IMR-90 (cell line): ENCODE results near the gene MICU1. TPM values are rescaled to one million over a fixed set of nuclear protein-coding genes. Genes with fewer than 3 reads are reported as not detected.

ENCODE experiments used
- ATAC-seq: fragments of 200-7000 bp; cut with Tn5 transposase; 2 replicates; pipeline ENCODE4 v1.9.1; 2020; ENCODE audit warnings: low read depth, mild to moderate bottlenecking, moderate library complexity
- BruUV-seq: library from RNA; stranded (reverse); fragments of 400-500 nt; replicated peaks from 2 replicates; lab custom pipeline; 2021; lab: Mats Ljungman, UMichigan
- CTCF ChIA-PET: fragments of 300-600 bp; formaldehyde crosslinking; extraction: SDS; loops from one replicate; lab custom pipeline; 2021; ENCODE audit warnings: antibody characterized with exemption; lab: Yijun Ruan, JAX
- POLR2A ChIA-PET: fragments of 300-600 bp; sonication (Branson Sonifier 250); formaldehyde crosslinking; loops from one replicate; lab custom pipeline; 2022; ENCODE audit warnings: antibody characterized with exemption; ENCODE audit not compliant: unreplicated experiment; lab: Charles Lee
- DNase-seq: peaks from one replicate; pipeline ENCODE4 v3.0.0; 2013
- H2AFZ ChIP-seq: replicated peaks from 2 replicates; pipeline ENCODE3; 2013; ENCODE audit warnings: low read length, mild to moderate bottlenecking; ENCODE audit not compliant: poor library complexity
- H2AK5ac ChIP-seq: 2 replicates; pipeline ENCODE4 v1.6.1; 2013; ENCODE audit warnings: low read depth, low read length, inconsistent platforms
- H2AK9ac ChIP-seq: replicated peaks from 2 replicates; pipeline ENCODE3; 2013; ENCODE audit warnings: mild to moderate bottlenecking, low read depth, low read length, moderate library complexity; ENCODE audit not compliant: poor library complexity
- H2BK120ac ChIP-seq: 2 replicates; pipeline ENCODE4 v1.6.1; 2013; ENCODE audit warnings: low read depth, low read length, inconsistent platforms
- H2BK15ac ChIP-seq: 3 replicates; pipeline ENCODE4 v1.6.1; 2013; ENCODE audit warnings: low read depth, low read length, inconsistent platforms
- H2BK20ac ChIP-seq: 2 replicates; pipeline ENCODE4 v1.6.1; 2013; ENCODE audit warnings: low read depth, mild to moderate bottlenecking, inconsistent platforms, low read length, moderate library complexity
- H2BK5ac ChIP-seq: 2 replicates; pipeline ENCODE4 v1.6.1; 2013; ENCODE audit warnings: mild to moderate bottlenecking, low read depth, low read length, inconsistent platforms; ENCODE audit not compliant: poor library complexity, severe bottlenecking
- H3K14ac ChIP-seq: replicated peaks from 2 replicates; pipeline ENCODE4 v1.6.1; 2013; ENCODE audit warnings: low read depth, low read length, inconsistent platforms
- H3K18ac ChIP-seq: 2 replicates; pipeline ENCODE4 v1.6.1; 2013; ENCODE audit warnings: low read depth, low read length, control low read depth
- H3K23ac ChIP-seq: 2 replicates; pipeline ENCODE4 v1.6.1; 2013; ENCODE audit warnings: low read depth, low read length, inconsistent platforms
- H3K27ac ChIP-seq: 2 replicates; pipeline ENCODE4 v1.5.1; 2013; ENCODE audit warnings: mild to moderate bottlenecking, control low read depth, low read length; ENCODE audit not compliant: insufficient read depth
- H3K27me3 ChIP-seq: 2 replicates; pipeline ENCODE4 v1.6.1; 2013; ENCODE audit warnings: low read length; ENCODE audit not compliant: control insufficient read depth, insufficient read depth
- H3K36me3 ChIP-seq: 2 replicates; pipeline ENCODE4 v1.6.1; 2013; ENCODE audit warnings: low read length, mixed read lengths; ENCODE audit not compliant: control insufficient read depth, insufficient read depth
- H3K4ac ChIP-seq: 2 replicates; pipeline ENCODE4 v1.6.1; 2013; ENCODE audit warnings: low read depth, low read length, inconsistent platforms
- H3K4me1 ChIP-seq: 2 replicates; pipeline ENCODE4 v1.6.1; 2013; ENCODE audit warnings: low read length, mixed read lengths; ENCODE audit not compliant: control insufficient read depth, insufficient read depth
- H3K4me2 ChIP-seq: 2 replicates; pipeline ENCODE4 v1.6.1; 2013; ENCODE audit warnings: low read depth, mild to moderate bottlenecking, control low read depth, low read length, moderate library complexity
- H3K4me3 ChIP-seq: 2 replicates; pipeline ENCODE4 v1.5.1; 2013; ENCODE audit warnings: low read depth, mild to moderate bottlenecking, control low read depth, low read length, moderate library complexity; ENCODE audit not compliant: insufficient read depth
- H3K56ac ChIP-seq: 2 replicates; pipeline ENCODE4 v1.6.1; 2013; ENCODE audit warnings: low read length, inconsistent platforms; ENCODE audit not compliant: insufficient read depth; ENCODE audit errors: extremely low read depth
- H3K79me1 ChIP-seq, 2 experiments: 2 replicates each; pipeline ENCODE4 v1.6.1; 2013; ENCODE audit warnings: low read length in 2 of 2, inconsistent platforms in 1 of 2, low read depth in 1 of 2
- H3K9ac ChIP-seq: 2 replicates; pipeline ENCODE4 v1.6.1; 2013; ENCODE audit warnings: low read depth, low read length, control low read depth
- H3K9me1 ChIP-seq: 2 replicates; pipeline ENCODE4 v1.6.1; 2013; ENCODE audit warnings: low read length, inconsistent platforms; ENCODE audit not compliant: insufficient read depth
- H3K9me3 ChIP-seq: 2 replicates; pipeline ENCODE4 v1.6.1; 2013; ENCODE audit warnings: low read length; ENCODE audit not compliant: control insufficient read depth, insufficient read depth
- H4K20me1 ChIP-seq: 2 replicates; pipeline ENCODE4 v1.6.1; 2013; ENCODE audit warnings: low read length, inconsistent platforms; ENCODE audit not compliant: insufficient read depth
- H4K5ac ChIP-seq: 2 replicates; pipeline ENCODE4 v1.6.1; 2013; ENCODE audit warnings: mild to moderate bottlenecking, low read depth, low read length, control low read depth
- H4K8ac ChIP-seq, 2 experiments: 2 replicates each; pipeline ENCODE4 v1.6.1; 2013; ENCODE audit warnings: low read depth in 2 of 2, low read length in 2 of 2, control low read depth in 1 of 2, inconsistent platforms in 1 of 2
- H4K91ac ChIP-seq: 2 replicates; pipeline ENCODE4 v1.6.1; 2013; ENCODE audit warnings: low read depth, low read length, inconsistent platforms; ENCODE audit not compliant: insufficient read depth
- MAFK ChIP-seq: IDR thresholded peaks from 2 replicates; pipeline ENCODE4 v1.6.1; 2012; ENCODE audit warnings: low read depth, low read length, improper control_type of control experiment
- POLR2A ChIP-seq: IDR thresholded peaks from 2 replicates; pipeline ENCODE4 v1.6.1; 2012; ENCODE audit warnings: mild to moderate bottlenecking, low read depth, low read length
- RFX5 ChIP-seq: IDR thresholded peaks from 2 replicates; pipeline ENCODE4 v1.8.0; 2012; ENCODE audit warnings: low read depth, mild to moderate bottlenecking, low read length, moderate library complexity
- WGBS, 2 experiments: methylation state at CpG; one replicate each; pipeline versions ENCODE4 v1.1.5 to v1.1.7; 2013; ENCODE audit warnings: missing lambda C conversion rate in 2 of 2; ENCODE audit not compliant: insufficient read length in 1 of 2; ENCODE audit errors: extremely low coverage in 2 of 2; 5-methylcytosine and 5-hydroxymethylcytosine counted together
- dilution Hi-C: fragments of 300-500 bp; cut with HindIII; formaldehyde crosslinking; loops from one replicate; pipeline ENCODE4 v1.14.3; 2018; ENCODE audit warnings: low sequenced_read_pairs; ENCODE audit not compliant: unreplicated experiment
- in situ Hi-C: fragments of 300-500 bp; cut with MboI; formaldehyde crosslinking; loops from 3 replicates; pipeline ENCODE4 v1.14.3; 2019; ENCODE audit warnings: low sequenced_read_pairs, inconsistent platforms, mixed read lengths
- intact Hi-C: fragments of 100-400 bp; cut with micrococcal nuclease; formaldehyde crosslinking; loops from 2 replicates; pipeline ENCODE4 v1.10.0; 2022
- polyA plus RNA-seq, 3 experiments: library from polyadenylated mRNA; depleted of rRNA; stranded (reverse); fragments of >200 nt; gene quantifications; 2 replicates each; pipeline ENCODE4 v1.2.3, GENCODE V29; 2012; ENCODE audit warnings: low replicate concordance in 1 of 3
- total RNA-seq: library from RNA; depleted of rRNA; stranded (reverse); fragments of >200 nt; gene quantifications from 2 replicates; pipeline ENCODE4 v1.2.3, GENCODE V29; 2012

The MICU1 gene
- total and polyA plus RNA-seq, 2 of the 4 experiments (the other 2 are of a cell fraction) = 43.6 to 44.7 TPM

DNA sequence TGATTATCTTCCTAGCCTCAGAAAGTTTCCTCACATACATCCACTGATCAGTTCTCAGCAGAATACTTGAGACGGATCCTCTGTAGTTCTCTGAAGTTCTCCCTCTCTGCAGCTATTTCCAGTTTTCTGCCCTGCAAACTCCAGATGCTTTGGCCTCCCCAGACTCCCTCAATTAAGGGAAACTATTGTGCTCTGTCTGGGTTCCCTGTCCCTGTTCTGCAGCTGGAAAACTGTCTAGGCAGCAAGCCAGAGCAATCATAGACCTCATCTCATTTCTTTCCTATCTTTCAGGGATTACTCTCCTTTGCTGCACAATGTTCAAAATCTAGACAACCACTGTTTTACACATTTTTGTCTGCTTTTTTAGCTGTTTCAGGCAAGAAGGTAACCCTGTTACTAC lies 9.2 kb downstream of the MICU1 start:
- H3K27me3 ChIP-seq = no peaks in the 10 kb centered on the region
- no TSS peak for BruUV-seq
- H3K9me1 ChIP-seq = peaks cover 2% of the 10 kb centered on the region; the same call in 1 of the 2 replicates
- no peak overlapping the region for H4K8ac ChIP-seq
- H2AK9ac ChIP-seq = no peak overlapping the region
- H2BK20ac ChIP-seq = no peak overlapping the region
- no peak overlapping the region for H3K4ac ChIP-seq
- no peak overlapping the region for H2BK15ac ChIP-seq
- H3K79me1 ChIP-seq = peaks cover 26 to 48% of the 10 kb centered on the region in 2 experiments
- no peak for DNase-seq
- peaks cover 3% of the 10 kb centered on the region; the same call in 1 of the 2 replicates for H4K20me1 ChIP-seq
- peaks cover 1% of the 10 kb centered on the region; the same call in 1 of the 2 replicates for H3K9me3 ChIP-seq
- ChIA-PET POLR2A (no interaction called here), CTCF (no interaction called here)
- WGBS, 2 experiments = 100% methylated on average over 1 of the region's 1 CpG; no CpG with 5 or more reads in 1 of the 2 experiments
- H4K5ac ChIP-seq = no peak overlapping the region
- no peak overlapping the region for H2BK120ac ChIP-seq
- no peak overlapping the region for H3K56ac ChIP-seq
- peaks cover 2% of the 10 kb centered on the region; the same call in 1 of the 2 replicates for H3K36me3 ChIP-seq
- dilution Hi-C loops = no loop called here
- H3K4me2 ChIP-seq = no peak overlapping the region
- TF ChIP-seq MAFK (no peak), POLR2A (no peak), RFX5 (no peak)
- no peak overlapping the region for H2BK5ac ChIP-seq
- H3K4me3 ChIP-seq = no peak overlapping the region
- no peak overlapping the region for H3K14ac ChIP-seq
- H4K91ac ChIP-seq = no peak overlapping the region
- no peak overlapping the region for H2AFZ ChIP-seq
- no peak overlapping the region for H2AK5ac ChIP-seq
- in situ Hi-C loops = no loop called here
- H3K9ac ChIP-seq = no peak overlapping the region
- peaks cover 3% of the 10 kb centered on the region; the same call in 1 of the 2 replicates for H3K4me1 ChIP-seq
- H3K23ac ChIP-seq = no peak overlapping the region
- H3K18ac ChIP-seq = no peak overlapping the region
- intact Hi-C loops = no loop called here
- no peak overlapping the region for H3K27ac ChIP-seq
- no peak for ATAC-seq
